Progenitor cell of endocrine pancreas (in vitro differentiated cells): ENCODE measurements around the gene SCNN1B. TPM values are rescaled to one million over a fixed set of nuclear protein-coding genes. Genes with fewer than 3 reads are reported as not detected.

ENCODE experiments used
- DNase-seq: peaks from one replicate; pipeline ENCODE4 v3.0.0; 2021; ENCODE audit warnings: low spot score; ENCODE audit not compliant: unreplicated experiment
- H3K27ac Mint-ChIP-seq: 2 replicates; pipeline ENCODE4 v1.8.0; 2021; ENCODE audit warnings: mild to moderate bottlenecking, moderate library complexity, mixed read lengths
- H3K27me3 Mint-ChIP-seq: 2 replicates; pipeline ENCODE4 v1.8.0; 2021; ENCODE audit warnings: mixed read lengths
- H3K36me3 Mint-ChIP-seq: 2 replicates; pipeline ENCODE4 v1.8.0; 2022; ENCODE audit warnings: mixed read lengths; ENCODE audit not compliant: insufficient read depth
- H3K4me1 Mint-ChIP-seq: 2 replicates; pipeline ENCODE4 v1.8.0; 2021; ENCODE audit warnings: low read depth, mixed read lengths
- H3K4me3 Mint-ChIP-seq: 2 replicates; pipeline ENCODE4 v1.8.0; 2021; ENCODE audit warnings: low read depth, mild to moderate bottlenecking, moderate library complexity, mixed read lengths
- H3K9me3 Mint-ChIP-seq: 2 replicates; pipeline ENCODE4 v1.8.0; 2021; ENCODE audit warnings: low read depth, mixed read lengths
- total RNA-seq: library from RNA; stranded (reverse); gene quantifications from 2 replicates; pipeline ENCODE4 v1.2.1, GENCODE V29; 2021
- TF ChIP-seq, protein P1 (sequence below): fragments of 200-600 bp; sonication (generic); IDR thresholded peaks from one replicate; pipeline ENCODE4 v1.5.0; 2021; ENCODE audit warnings: antibody characterized with exemption, mild to moderate bottlenecking; ENCODE audit not compliant: unreplicated experiment

The SCNN1B gene
- total RNA-seq, 1 donor from 2014 or later: not detected

DNA sequence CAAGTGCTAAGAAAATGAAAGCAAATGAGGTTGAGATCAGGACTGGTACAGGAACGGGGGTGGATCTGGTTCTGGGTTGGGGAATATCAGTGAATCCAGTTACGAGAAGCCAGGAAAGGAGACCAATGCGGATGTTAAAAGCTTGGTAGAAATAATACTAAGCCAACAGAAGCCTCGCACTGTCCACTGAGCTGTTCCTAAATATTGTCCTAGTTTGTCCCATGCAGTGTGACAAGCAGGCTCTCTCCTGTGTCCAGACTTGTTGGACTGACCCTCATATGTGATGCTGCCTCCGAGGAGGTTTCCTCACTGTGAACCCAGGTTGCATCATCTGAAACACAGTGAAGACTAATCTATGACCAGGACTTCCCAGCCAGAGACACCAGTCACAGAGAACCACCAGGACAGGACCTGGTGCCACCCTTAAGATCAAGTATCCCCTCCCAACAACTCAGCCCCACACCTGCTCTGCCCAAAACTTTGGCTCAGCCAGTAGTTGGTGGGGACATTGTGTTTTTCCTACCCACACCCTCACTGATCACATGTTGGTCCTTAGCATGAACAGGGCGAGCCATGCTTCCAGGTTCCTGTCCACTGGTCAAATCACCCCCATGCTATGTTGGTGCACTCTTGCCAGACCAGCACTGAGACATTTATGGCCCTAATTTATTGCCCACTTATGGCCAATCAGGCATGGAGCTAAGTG lies 32.7 kb upstream of the SCNN1B start:
- TF ChIP-seq, protein P1, sequence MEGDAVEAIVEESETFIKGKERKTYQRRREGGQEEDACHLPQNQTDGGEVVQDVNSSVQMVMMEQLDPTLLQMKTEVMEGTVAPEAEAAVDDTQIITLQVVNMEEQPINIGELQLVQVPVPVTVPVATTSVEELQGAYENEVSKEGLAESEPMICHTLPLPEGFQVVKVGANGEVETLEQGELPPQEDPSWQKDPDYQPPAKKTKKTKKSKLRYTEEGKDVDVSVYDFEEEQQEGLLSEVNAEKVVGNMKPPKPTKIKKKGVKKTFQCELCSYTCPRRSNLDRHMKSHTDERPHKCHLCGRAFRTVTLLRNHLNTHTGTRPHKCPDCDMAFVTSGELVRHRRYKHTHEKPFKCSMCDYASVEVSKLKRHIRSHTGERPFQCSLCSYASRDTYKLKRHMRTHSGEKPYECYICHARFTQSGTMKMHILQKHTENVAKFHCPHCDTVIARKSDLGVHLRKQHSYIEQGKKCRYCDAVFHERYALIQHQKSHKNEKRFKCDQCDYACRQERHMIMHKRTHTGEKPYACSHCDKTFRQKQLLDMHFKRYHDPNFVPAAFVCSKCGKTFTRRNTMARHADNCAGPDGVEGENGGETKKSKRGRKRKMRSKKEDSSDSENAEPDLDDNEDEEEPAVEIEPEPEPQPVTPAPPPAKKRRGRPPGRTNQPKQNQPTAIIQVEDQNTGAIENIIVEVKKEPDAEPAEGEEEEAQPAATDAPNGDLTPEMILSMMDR: no peak
- no peaks in the 10 kb centered on the region for H3K4me1 Mint-ChIP-seq
- DNase-seq: no peak
- H3K27me3 Mint-ChIP-seq: peaks cover 16% of the 10 kb centered on the region
- no peaks in the 10 kb centered on the region for H3K36me3 Mint-ChIP-seq
- no peak overlapping the region for H3K4me3 Mint-ChIP-seq
- H3K27ac Mint-ChIP-seq: no peak overlapping the region
- H3K9me3 Mint-ChIP-seq: no peaks in the 10 kb centered on the region

DNA sequence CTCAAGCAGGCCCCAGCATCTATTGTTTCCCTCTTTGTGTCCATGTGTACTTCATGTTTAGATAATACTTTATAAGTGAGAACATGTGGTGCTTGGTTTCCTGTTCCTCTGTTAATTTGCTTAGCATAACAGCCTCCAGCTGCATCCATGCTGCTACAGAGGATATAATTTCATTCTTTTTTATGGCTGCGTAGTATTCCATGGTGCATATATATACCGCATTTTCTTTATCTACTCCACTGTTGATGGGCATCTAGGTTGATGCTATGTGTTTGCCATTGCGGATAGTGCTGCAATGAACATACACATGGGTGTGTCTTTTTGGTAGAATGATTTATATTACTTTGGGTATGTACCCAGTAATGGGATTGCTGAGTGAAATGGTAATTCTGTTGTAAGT lies 31.4 kb upstream of the SCNN1B start:
- TF ChIP-seq, protein P1: no peak
- Mint-ChIP-seq H3K4me1 (no peaks in the 10 kb centered on the region), H3K9me3 (no peaks in the 10 kb centered on the region), H3K4me3 (no peak overlapping the region), H3K27me3 (peaks cover 23% of the 10 kb centered on the region), H3K27ac (no peak overlapping the region), H3K36me3 (no peaks in the 10 kb centered on the region)
- DNase-seq: no peak

DNA sequence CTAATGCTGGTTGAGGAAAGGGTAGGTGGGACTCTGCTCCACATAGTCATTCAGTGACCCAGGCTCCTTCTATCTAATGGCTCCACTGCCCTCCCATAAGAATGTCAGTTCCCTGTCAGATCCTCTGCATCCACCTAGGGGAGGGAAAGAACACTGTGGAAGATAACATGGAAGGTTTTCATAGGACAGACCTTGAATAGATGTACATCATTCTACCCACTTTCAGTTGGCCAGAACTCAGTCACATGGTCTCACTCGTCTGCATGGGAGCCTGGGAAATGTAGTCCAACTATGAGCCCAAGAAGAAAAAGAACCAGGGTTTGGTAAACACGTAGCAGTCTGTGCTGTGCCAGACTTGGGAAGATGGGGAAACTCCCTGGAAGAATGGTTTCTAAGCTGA lies 27.1 kb upstream of the SCNN1B start:
- no peak for DNase-seq
- TF ChIP-seq, protein P1: no peak
- no peak overlapping the region for H3K4me3 Mint-ChIP-seq
- no peak overlapping the region for H3K27ac Mint-ChIP-seq
- peaks cover 32% of the 10 kb centered on the region for H3K27me3 Mint-ChIP-seq
- no peaks in the 10 kb centered on the region for H3K36me3 Mint-ChIP-seq
- no peaks in the 10 kb centered on the region for H3K4me1 Mint-ChIP-seq
- no peaks in the 10 kb centered on the region for H3K9me3 Mint-ChIP-seq

DNA sequence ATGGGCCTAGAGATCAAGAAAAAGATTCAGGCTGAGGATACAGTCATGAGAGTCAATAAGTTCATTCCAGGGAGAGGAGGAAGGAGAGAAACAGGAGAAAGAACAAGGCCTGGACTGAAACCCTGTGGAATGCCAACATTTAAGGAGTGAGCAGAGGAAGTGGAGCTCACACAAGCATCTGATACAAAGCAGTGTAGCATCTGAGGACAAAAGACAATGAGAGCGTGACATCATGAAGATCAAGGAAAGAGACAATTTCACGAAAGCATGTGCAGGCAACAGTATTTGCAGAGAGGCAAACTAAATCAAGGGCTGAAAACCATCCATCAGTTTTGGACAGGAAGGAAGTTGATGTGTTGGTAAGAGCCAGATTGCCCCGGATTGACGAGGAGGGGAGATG lies 25.3 kb upstream of the SCNN1B start:
- no peaks in the 10 kb centered on the region for H3K36me3 Mint-ChIP-seq
- TF ChIP-seq, protein P1: no peak
- H3K4me1 Mint-ChIP-seq: no peaks in the 10 kb centered on the region
- no peak overlapping the region for H3K27ac Mint-ChIP-seq
- H3K4me3 Mint-ChIP-seq: no peak overlapping the region
- H3K27me3 Mint-ChIP-seq: peaks cover 36% of the 10 kb centered on the region
- no peak for DNase-seq
- H3K9me3 Mint-ChIP-seq: no peaks in the 10 kb centered on the region

DNA sequence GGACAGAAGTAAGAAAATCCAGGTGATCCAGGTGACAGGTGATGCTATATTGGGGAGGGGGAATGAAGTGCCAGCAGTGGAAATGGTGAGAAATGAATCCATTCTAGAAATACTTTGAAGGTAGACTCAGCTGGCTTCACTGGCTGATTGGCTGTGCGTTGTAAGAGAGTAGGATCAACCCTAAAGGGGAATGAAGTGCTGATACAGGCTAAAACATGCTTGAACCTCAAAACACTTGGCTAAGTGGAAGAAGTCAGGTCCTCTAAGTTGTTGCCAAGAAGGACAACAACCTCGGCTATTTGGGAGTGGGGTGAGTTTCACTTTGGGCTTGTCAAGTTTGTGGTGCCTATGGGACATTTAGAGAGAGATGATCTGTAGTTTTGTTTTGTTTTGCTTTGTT lies 24.1 kb upstream of the SCNN1B start:
- Mint-ChIP-seq H3K4me3 (no peak overlapping the region), H3K27ac (no peak overlapping the region)

More for the DNA sequence above, 24.1 kb upstream of the SCNN1B start:
- Mint-ChIP-seq H3K36me3 (no peaks in the 10 kb centered on the region), H3K27me3 (peaks cover 36% of the 10 kb centered on the region), H3K4me1 (no peaks in the 10 kb centered on the region), H3K9me3 (no peaks in the 10 kb centered on the region)
- DNase-seq: no peak
- TF ChIP-seq, protein P1: no peak
